ENCODE measurements around the gene DERA. TPM values are rescaled to one million over a fixed set of nuclear protein-coding genes. Genes with fewer than 3 reads are reported as not detected.

Gene DERA
- total RNA-seq, 1 experiment from 2014 or later: 40.8 TPM

- Mint-ChIP-seq H3K27me3 (ENCODE audit: insufficient read depth, unreplicated experiment) (no peaks in the 10 kb centered on the region), H3K36me3 (ENCODE audit: insufficient read depth, unreplicated experiment) (peaks cover 16% of the 10 kb centered on the region), H3K4me3 (ENCODE audit: unreplicated experiment) (no peak overlapping the region), H3K4me1 (ENCODE audit: insufficient read depth, unreplicated experiment) (no peaks in the 10 kb centered on the region), H3K9me3 (ENCODE audit: unreplicated experiment) (peaks cover 14% of the 10 kb centered on the region), H3K27ac (ENCODE audit: low read depth, unreplicated experiment) (no peak overlapping the region)
- intact Hi-C loops (cut with micrococcal nuclease): no loop called here
- CTCF ChIA-PET: no interaction called here
- BruUV-seq (replicated peaks): no TSS peak
- no peak for DNase-seq (ENCODE audit: unreplicated experiment)
- POLR2A ChIA-PET: no interaction called here
- TF ChIP-seq CTCF (IDR thresholded peaks at IDR 0.05; ENCODE audit: unreplicated experiment): no peak
These were observed 108.0 kb downstream of the DERA start for GRCh38 chr12:16019136-16019535.

GRCh38 chr12:16020031-16020430 is 108.9 kb downstream of the DERA start:
- TF ChIP-seq CTCF (IDR thresholded peaks at IDR 0.05; ENCODE audit: unreplicated experiment): no peak
- Mint-ChIP-seq H3K4me3 (ENCODE audit: unreplicated experiment) (no peak overlapping the region), H3K9me3 (ENCODE audit: unreplicated experiment) (peaks cover 14% of the 10 kb centered on the region), H3K27ac (ENCODE audit: low read depth, unreplicated experiment) (no peak overlapping the region), H3K4me1 (ENCODE audit: insufficient read depth, unreplicated experiment) (no peaks in the 10 kb centered on the region), H3K36me3 (ENCODE audit: insufficient read depth, unreplicated experiment) (peaks cover 15% of the 10 kb centered on the region), H3K27me3 (ENCODE audit: insufficient read depth, unreplicated experiment) (no peaks in the 10 kb centered on the region)
- DNase-seq (ENCODE audit: unreplicated experiment): no peak
- BruUV-seq (replicated peaks): no TSS peak
- ChIA-PET CTCF (no interaction called here), POLR2A (no interaction called here)
- intact Hi-C loops (cut with micrococcal nuclease): no loop called here

GRCh38 chr12:16021026-16021425 is 109.9 kb downstream of the DERA start:
- intact Hi-C loops (cut with micrococcal nuclease): no loop called here
- POLR2A ChIA-PET: no interaction called here
- peaks cover 7% of the 10 kb centered on the region for H3K36me3 Mint-ChIP-seq (ENCODE audit: insufficient read depth, unreplicated experiment)
- H3K27ac Mint-ChIP-seq (ENCODE audit: low read depth, unreplicated experiment): no peak overlapping the region
- H3K4me3 Mint-ChIP-seq (ENCODE audit: unreplicated experiment): no peak overlapping the region
- no peaks in the 10 kb centered on the region for H3K27me3 Mint-ChIP-seq (ENCODE audit: insufficient read depth, unreplicated experiment)
- TF ChIP-seq CTCF (IDR thresholded peaks at IDR 0.05; ENCODE audit: unreplicated experiment): no peak
- no peak for DNase-seq (ENCODE audit: unreplicated experiment)
- CTCF ChIA-PET: no interaction called here
- no TSS peak for BruUV-seq (replicated peaks)
- no peaks in the 10 kb centered on the region for H3K4me1 Mint-ChIP-seq (ENCODE audit: insufficient read depth, unreplicated experiment)
- H3K9me3 Mint-ChIP-seq (ENCODE audit: unreplicated experiment): peaks cover 14% of the 10 kb centered on the region

GRCh38 chr12:16021676-16022075 is 110.5 kb downstream of the DERA start:
- H3K27me3 Mint-ChIP-seq (ENCODE audit: insufficient read depth, unreplicated experiment): no peaks in the 10 kb centered on the region
- no peak for TF ChIP-seq CTCF (IDR thresholded peaks at IDR 0.05; ENCODE audit: unreplicated experiment)
- no TSS peak for BruUV-seq (replicated peaks)
- no peaks in the 10 kb centered on the region for H3K4me1 Mint-ChIP-seq (ENCODE audit: insufficient read depth, unreplicated experiment)
- intact Hi-C loops (cut with micrococcal nuclease): no loop called here
- H3K4me3 Mint-ChIP-seq (ENCODE audit: unreplicated experiment): no peak overlapping the region
- ChIA-PET CTCF (no interaction called here), POLR2A (no interaction called here)
- DNase-seq (ENCODE audit: unreplicated experiment): no peak
- peaks cover 14% of the 10 kb centered on the region for H3K9me3 Mint-ChIP-seq (ENCODE audit: unreplicated experiment)
- no peak overlapping the region for H3K27ac Mint-ChIP-seq (ENCODE audit: low read depth, unreplicated experiment)
- peaks cover 7% of the 10 kb centered on the region for H3K36me3 Mint-ChIP-seq (ENCODE audit: insufficient read depth, unreplicated experiment)

All from MCF 10A (cell line).